ENCODE results near the gene ODF2.
"Not testable (repeated sequence)": the region's sequence is repeated elsewhere in the genome, so short reads cannot be mapped to it uniquely, and the experiment has no call there.

Gene ODF2

DNA sequence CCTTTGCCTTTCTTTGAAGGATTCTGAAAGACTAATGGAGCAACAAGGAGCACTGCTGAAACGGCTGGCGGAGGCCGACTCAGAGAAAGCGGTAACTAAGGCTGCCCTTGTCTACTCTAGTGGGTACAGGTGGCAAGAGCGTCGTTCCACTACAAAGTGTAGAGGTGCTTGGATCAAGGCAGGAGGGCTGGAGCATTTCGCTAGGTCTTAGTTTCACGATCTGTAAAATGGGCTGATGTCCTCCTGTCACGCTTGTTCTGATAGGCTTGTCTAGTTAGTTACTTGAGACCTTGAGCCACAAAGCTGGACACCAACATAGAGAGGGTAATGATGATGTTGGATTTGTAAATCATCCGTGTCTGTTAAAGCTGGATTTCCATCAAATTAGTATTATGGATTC is 25.8 kb downstream of the ODF2 start:
- DNase-seq = no peak

DNA sequence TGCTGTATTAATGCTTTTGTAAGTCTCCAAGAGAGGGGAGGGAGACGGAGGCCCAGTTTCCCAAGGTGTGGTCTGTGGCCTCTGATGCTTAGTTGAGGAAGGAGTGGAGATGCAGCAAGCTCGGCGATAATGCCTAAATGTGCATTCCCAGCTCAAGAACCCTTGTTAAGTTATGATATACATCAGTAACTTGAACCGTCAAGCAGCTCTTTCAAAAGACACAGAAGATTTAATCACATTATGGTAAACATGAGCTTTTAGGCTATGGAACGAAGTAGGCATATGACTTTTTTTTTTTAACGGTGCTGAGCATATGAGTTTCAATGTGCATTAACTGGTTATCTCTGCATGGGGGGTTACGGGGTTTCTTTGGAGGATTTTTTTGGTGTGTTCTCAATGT is 26.4 kb downstream of the ODF2 start:
- no peak for DNase-seq

DNA sequence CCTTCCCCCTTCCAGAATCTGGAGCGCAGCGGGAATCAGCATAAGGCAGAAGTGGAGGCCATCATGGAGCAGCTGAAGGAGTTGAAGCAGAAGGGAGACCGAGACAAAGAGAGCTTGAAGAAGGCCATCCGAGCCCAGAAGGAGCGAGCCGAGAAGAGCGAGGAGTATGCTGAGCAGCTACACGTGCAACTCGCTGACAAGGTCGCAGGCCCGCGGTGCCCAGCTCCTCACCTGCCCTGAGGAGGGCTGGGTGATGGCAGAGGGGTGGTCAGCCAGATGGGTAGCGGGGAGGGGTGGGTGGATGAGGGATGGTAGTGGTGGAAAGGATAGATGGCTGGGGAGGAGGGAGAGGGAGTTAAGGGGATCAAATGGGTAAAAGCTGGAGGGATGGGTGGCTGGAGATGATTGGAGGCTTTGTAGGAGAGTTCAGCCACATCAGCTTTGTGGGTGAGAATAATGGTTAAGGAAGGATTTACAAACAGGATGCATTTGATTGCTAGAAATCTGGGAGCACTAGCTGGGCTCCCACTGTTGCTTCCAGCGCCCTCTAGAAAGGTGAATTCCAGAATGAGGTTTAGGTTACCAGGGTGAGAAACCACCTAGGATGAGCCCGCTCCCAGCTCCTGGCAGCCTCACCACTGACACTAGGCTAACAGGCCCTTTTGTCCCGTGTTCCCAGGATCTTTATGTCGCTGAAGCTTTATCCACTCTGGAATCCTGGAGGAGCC is 29.0 kb downstream of the ODF2 start:
- DNase-seq = no peak

- DNase-seq = no peak
These were observed 29.6 kb downstream of the ODF2 start for GRCh38 chr9:128485414-128485855.

GRCh38 chr9:128486201-128486600 is 30.4 kb downstream of the ODF2 start:
- no peak for DNase-seq

- no peak for DNase-seq
These were observed 37.6 kb downstream of the ODF2 start for GRCh38 chr9:128493424-128493823.

DNA sequence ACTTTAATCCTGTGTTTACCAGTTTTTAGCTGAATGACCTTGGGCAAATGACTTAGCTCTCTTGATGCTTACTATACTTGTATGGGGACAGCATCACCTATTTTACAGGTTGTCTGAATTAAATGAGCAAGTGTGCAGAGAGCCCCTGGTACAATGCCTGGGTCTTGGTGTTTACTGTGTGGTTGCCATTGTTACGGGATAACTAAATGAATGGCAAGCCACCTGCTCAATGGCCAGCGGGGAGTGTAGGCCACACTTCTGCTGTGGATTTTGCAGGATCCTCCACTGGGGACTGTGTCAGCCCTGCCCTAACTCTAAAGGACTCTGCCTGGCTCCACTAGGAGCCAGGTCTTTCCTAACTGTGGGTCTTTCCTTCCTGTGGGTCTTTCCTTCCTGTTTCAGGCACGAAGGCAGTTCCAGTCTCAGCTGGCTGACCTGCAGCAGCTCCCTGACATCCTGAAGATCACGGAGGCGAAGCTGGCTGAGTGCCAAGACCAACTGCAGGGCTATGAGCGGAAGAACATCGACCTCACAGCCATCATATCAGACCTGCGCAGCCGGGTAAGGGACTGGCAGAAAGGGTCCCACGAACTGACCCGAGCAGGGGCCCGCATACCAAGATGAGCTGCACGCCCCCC is 38.4 kb downstream of the ODF2 start:
- peak in 6 of 56 donors; percentile 5 to 55 (median 10) for DNase-seq

DNA sequence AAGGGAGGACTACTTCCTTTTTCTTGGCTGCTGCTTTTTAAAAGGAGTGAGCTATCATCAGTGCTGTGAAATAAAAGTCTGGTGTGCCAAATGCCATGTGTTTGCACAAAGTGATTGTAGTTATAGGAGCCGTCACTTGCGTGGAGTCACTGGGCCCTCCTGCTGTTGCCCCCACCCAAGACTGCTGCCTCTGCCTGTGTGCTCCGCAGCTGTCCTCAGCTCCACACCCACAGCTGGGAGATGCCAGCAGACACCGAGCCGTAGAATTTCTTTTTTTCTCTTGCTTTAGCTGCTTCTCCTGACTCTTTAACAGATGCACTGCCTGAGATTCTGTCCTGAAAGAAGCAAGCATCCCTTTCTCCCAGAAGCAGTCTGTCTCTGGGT is 38.9 kb downstream of the ODF2 start:
- DNase-seq = no peak

DNA sequence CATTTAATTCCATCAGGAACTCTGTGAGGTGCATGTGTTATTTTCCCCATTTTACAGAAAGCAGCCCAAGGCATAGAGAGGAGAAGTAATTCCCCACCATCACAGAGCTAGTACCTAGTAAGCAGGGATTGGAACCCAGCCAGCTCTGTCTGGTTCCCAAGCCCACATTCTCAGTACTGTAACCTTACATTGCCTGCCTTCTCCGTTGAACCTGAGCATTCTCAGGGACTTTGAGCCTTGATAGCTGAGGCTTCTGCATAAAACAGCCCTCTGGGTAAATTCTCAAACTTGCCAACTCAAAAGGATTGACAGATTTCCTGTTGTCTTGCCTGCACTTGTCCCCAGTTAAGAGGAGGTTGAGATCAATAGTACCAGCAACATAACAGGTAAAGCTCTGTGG is 39.5 kb downstream of the ODF2 start:
- no peak for DNase-seq

DNA sequence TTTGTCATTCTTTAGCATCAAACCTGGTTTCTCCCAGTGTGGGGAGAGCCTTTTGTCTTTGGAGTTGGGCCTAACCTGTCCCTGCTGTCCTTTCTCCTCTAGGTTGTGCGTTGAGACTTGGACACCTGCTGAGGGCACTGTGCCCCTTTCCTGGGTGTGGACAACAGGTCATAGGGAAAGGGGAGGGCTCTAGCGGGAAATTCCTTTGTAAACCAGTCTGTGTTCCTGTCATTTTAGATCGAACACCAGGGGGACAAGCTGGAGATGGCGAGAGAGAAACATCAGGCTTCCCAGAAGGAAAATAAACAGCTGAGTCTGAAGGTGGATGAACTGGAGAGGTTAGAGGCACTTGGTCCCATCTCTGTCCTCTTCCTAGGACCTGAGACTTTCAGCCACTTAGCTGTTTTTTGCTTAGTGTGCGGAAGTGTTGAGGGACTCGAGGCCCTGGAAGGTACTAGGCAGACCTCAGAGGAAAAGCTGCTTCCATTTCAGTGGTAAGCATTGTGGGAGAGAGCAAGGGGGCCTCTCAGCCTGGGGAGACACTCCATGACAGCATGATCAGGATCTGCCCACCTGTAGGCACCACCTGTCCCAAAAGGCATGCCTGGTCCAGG is 40.1 kb downstream of the ODF2 start:
- DNase-seq = no peak

DNA sequence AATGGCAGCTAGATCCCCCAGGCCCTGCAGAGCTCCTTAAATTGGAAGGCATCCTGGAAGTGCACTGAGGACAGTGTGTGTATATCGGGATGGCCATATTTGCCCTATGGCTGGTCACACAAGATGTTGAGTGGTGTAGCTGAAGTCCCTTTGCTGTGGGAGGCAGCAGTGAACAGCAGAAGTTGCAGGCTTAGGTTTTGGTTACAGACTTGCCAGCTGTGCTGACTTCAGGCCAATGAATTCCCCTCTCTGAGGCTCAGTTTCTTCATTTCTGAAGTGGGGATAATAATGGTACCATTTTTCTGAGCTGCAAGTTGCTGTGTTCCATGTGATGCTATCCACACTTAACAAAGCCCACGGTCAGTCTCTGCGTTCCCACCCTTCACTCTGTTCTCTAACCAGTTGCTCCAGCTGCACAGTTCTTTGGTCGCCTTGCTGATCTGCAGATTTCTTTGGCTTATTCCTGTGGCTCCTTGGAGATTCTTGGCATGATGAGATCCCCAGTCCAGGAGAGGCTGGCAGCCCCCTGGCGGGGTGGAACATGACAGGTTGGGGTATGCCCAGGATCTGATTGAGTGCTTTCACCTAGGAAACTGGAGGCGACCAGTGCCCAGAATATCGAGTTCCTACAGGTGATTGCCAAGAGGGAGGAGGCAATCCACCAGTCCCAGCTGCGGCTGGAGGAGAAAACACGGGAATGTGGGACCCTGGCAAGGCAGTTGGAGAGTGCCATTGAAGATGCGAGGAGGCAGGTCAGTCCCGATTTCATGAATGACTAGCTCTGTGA is 42.2 kb downstream of the ODF2 start:
- peak in 32 of 56 donors; percentile 7 to 79 (median 28) for DNase-seq

DNA sequence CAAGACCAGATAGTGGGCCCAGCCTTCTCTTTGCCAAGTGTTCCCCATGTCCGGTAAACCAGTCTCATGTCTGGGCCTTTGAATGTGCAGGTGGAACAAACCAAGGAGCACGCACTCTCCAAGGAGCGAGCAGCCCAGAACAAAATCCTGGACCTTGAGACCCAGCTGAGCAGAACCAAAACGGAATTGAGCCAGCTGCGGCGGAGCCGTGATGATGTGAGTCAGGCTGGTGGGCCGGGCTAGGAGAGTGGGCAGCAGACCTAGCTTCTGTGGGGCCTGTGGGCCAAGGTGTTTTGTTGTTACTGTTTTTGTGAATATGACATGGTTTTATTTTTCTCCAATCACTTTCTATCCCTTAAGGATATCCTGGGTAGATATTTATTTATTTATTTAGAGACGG is 43.1 kb downstream of the ODF2 start:
- DNase-seq = no peak

- no peak for DNase-seq
These were observed 44.1 kb downstream of the ODF2 start for GRCh38 chr9:128499920-128500319.

DNA sequence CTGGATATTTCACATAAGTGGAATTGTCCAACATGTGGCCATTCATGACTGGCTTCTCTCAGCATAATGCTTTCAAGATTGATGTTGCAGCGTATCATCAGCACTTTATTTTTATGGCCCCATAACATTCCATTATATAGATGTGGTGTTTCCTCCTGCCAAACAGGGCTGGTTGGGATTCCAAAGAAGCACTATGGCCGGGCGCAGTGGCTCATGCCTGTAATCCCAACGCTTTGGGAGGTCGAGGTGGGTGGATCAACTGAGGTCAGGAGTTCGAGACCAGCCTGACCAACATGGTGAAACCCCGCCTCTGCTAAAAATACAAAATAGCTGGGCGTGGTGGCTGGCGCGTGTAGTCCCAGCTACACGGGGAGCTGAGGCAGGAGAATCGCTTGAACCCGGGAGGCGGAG is 47.6 kb downstream of the ODF2 start:
- DNase-seq = not testable (repeated sequence)

DNA sequence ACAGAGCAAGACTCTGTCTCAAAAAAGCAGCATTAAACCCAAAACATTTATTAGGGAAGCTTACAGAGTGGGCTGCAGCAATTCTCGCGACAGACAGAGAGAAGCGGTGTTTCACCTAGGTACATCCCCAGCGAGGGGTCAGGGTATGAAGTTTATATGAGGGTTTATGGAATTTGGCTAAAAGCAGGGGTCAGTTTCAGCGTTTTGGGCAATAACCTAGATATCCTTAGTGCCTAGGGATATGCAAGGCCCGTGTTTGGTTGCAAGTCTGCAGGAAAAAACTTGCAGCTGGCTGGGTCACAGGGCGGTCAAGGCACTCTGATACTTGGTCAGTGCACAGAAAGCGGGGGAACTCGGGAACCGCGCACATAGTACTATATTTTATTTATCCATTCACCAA is 48.1 kb downstream of the ODF2 start:
- DNase-seq = peak in 2 of 56 donors; percentile 1 to 12

DNA sequence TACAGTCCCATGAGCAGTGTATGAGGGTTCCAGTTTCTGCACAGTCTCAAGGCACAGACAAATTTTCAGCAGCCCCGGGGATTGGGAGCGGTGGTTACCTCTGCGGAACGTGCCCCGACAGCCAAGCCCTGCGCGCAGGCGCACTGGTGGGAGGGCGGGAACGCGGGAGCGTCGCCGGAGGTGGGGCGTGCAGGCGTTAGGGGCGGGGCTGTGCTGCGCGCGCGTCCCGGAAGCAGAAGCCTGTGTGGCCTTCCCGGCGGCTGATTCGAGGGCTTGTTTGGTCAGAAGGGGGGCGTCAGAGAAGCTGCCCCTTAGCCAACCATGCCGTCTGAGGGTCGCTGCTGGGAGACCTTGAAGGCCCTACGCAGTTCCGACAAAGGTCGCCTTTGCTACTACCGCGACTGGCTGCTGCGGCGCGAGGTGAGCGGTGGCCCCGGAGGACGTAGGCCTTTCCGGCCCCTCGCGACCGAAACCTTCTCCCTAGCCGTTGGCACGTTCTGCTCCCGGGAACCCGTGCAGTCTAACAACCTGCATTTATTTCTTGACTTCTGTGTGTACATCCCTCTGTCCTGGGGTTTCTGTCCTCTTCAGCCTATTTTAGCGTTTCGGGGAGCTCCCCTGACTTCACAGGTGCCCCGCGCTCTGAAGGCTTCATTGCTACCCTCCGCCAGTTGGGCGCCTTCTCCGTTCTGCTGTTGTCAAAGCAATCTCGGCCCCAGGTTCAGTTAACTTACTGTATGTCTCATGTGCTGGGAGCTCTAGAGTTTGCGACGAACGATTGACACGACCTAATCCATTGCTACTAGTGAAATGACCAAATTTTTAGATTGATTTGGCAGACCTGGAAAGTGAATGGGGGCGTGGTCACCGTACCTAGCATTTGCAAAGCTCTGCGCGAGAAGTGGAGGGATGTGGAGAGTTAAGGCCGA is 48.9 kb downstream of the ODF2 start, which contains the start of gene GLE1:
Gene GLE1, plus strand, starts transcription at position 235 of the 929 bp plus-strand sequence. Its CDS starts 87 bp downstream, at position 322.
- peak; percentile 54 to 98 (median 88) for DNase-seq

GRCh38 chr9:128505414-128505765 is 49.6 kb downstream of the ODF2 start:
- no peak for DNase-seq

DNA sequence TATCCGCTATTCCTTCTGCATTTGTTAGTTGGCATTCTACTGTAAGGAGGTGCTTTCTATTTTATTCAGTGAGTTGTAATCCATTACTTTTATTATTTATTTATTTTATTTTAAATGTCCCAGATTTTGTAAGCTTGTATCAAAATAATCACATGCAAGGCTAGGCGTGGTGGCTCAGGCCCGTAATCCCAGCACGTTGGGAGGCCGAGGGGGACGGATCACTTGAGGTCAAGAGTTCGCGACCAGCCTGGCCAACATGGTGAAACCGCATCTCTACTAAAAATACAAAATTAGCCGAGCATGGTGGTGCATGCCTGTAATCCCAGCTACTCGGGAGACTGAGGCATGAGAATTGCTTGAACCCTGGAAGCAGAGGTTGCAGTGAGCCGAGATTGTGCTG is 50.1 kb downstream of the ODF2 start:
- DNase-seq = not testable (repeated sequence)

DNA sequence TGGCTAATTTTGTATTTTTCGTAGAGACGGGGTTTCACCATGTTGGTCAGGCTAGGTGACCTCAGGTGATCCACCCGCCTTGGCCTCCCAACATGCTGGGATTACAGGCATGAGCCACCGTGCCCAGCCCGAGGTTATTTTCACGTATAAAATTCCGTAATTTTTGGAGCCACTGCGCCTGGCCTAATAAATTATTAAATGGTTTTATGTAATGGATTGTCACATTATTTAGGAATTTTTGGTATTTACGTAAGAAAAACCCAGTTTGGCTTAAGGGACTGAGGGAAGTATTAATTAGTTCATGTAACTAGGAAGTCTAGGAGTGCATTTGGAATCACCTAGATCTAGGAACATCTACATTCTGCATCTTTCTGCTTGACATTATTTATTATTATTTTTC is 57.0 kb downstream of the ODF2 start:
- no peak for DNase-seq

- no peak for DNase-seq
These were observed 66.2 kb downstream of the ODF2 start for GRCh38 chr9:128521956-128522355.

All from amygdala (tissue), 56 donors.